ENCODE results near the gene ACAD9. TPM values are rescaled to one million over a fixed set of nuclear protein-coding genes. Genes with fewer than 3 reads are reported as not detected.
A peak's percentile ranks its signal among the peaks of the same experiment; 100 is the strongest.

ACAD9 gene
- total and polyA plus RNA-seq, 2 of the 13 experiments (the other 11 are each of a cell fraction or from before 2014, with no cell fraction given): 15.3 to 38.2 TPM

DNA sequence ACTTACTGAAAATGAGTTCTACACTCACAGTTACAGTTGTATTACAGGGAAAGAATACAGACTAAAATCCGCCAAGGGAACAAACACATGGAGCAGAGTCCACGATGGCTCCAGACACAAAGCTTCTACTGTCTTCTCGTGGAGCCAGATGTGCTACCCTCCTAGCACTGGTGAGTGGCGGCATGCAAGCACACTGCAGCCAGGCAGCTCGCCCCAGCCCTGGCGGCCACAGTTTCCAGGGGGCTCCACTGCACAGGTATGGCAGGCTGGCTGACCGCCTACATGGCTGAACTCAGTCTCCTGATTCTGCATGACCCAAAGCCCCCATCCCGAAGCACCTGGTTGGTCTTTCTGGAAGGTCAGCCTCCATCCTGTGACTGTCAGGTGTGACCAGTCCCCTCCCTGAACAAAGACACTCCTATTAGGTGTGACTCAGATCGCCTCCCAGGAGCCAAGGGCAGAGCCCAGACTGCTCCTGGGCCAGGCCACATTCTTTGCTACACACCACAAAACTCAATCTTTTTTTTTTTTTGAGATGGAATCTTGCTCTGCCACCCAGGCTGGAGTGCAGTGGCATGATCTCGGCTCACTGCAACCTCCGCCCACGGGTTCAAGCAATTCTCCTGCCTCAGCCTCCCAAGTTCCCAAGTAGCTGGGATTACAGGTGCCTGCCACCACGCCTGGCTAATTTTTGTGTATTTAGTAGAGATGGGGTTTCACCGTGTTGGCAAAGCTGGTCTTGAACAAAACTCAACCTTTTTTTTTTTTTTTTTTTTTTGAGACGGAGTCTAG, 62.9 kb downstream of the ACAD9 start (continued):
- no peak for TF ChIP-seq TGIF2 (CRISPR knock-in tag; IDR thresholded peaks at IDR 0.05)
- no peak for TF ChIP-seq NFIC (IDR thresholded peaks at IDR 0.05; ENCODE audit: low read length)
- no peak for TF ChIP-seq NR3C1 (CRISPR knock-in tag; IDR thresholded peaks at IDR 0.05)
- no peak for TF ChIP-seq SSRP1 (CRISPR knock-in tag; IDR thresholded peaks at IDR 0.05)
- no peak for TF ChIP-seq ZBTB1 (CRISPR knock-in tag; IDR thresholded peaks at IDR 0.05; ENCODE audit: borderline replicate concordance)
- TF ChIP-seq MTF1 (CRISPR knock-in tag; IDR thresholded peaks at IDR 0.05): no peak
- no peak for TF ChIP-seq SMARCE1 (IDR thresholded peaks at IDR 0.05; ENCODE audit: borderline replicate concordance)
- TF ChIP-seq IKZF5 (CRISPR knock-in tag; IDR thresholded peaks at IDR 0.05): peak; percentile 41; the same call in 1 of the 2 replicates
- no peak for TF ChIP-seq ZFP36L2 (CRISPR knock-in tag; IDR thresholded peaks at IDR 0.05)
- no peak for TF ChIP-seq ZBTB20 (CRISPR knock-in tag; IDR thresholded peaks at IDR 0.05; ENCODE audit: borderline replicate concordance, low read depth)
- no peak for TF ChIP-seq RBFOX2 (IDR thresholded peaks at IDR 0.05; ENCODE audit: low read depth, low read length)
- peak; percentile 50; the same call in 1 of the 2 replicates for TF ChIP-seq HMG20A (CRISPR knock-in tag; IDR thresholded peaks at IDR 0.05; ENCODE audit: borderline replicate concordance)
- no peak for TF ChIP-seq ZNF784 (CRISPR knock-in tag; IDR thresholded peaks at IDR 0.05; ENCODE audit: borderline replicate concordance)
- no peak for TF ChIP-seq RAD51 (IDR thresholded peaks at IDR 0.05; ENCODE audit: borderline replicate concordance)
- TF ChIP-seq MAX (IDR thresholded peaks at IDR 0.05): peak; percentile 72
- TF ChIP-seq KAT8 (CRISPR knock-in tag; IDR thresholded peaks at IDR 0.05): no peak
- TF ChIP-seq, protein P1, sequence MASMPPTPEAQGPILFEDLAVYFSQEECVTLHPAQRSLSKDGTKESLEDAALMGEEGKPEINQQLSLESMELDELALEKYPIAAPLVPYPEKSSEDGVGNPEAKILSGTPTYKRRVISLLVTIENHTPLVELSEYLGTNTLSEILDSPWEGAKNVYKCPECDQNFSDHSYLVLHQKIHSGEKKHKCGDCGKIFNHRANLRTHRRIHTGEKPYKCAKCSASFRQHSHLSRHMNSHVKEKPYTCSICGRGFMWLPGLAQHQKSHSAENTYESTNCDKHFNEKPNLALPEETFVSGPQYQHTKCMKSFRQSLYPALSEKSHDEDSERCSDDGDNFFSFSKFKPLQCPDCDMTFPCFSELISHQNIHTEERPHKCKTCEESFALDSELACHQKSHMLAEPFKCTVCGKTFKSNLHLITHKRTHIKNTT (CRISPR knock-in tag; IDR thresholded peaks at IDR 0.05): no peak
- TF ChIP-seq BORCS8-MEF2B (CRISPR knock-in tag; IDR thresholded peaks at IDR 0.05): no peak
- no peak for TF ChIP-seq TEAD2 (CRISPR knock-in tag; IDR thresholded peaks at IDR 0.05)
- no peak for TF ChIP-seq CSRNP1 (CRISPR knock-in tag; IDR thresholded peaks at IDR 0.05)
- no peak for TF ChIP-seq SALL2 (CRISPR knock-in tag; IDR thresholded peaks at IDR 0.05)
- no peak for TF ChIP-seq MLXIP (CRISPR knock-in tag; IDR thresholded peaks at IDR 0.05; ENCODE audit: borderline replicate concordance)
- TF ChIP-seq ZFP90 (CRISPR knock-in tag; IDR thresholded peaks at IDR 0.05; ENCODE audit: borderline replicate concordance): no peak; the same call in 1 of the 2 replicates

Measured in HepG2 (cell line).